Measurements from ENCODE around the gene SLC4A7.

Gene SLC4A7

GRCh38 chr3:27467545-27467944 is 16.6 kb downstream of the SLC4A7 start:
- peak; percentile 68 for FAIRE-seq
- DNase-seq (ENCODE audit: insufficient read length, low spot score) = peak; percentile 28
- no peak for TF ChIP-seq POU2F2 (IDR thresholded peaks at IDR 0.05; ENCODE audit: low read depth, low read length)
- TF ChIP-seq TAF1 (IDR thresholded peaks at IDR 0.05; ENCODE audit: low read depth, low read length) = no peak
- no peak for TF ChIP-seq POLR2A (IDR thresholded peaks at IDR 0.05; ENCODE audit: low read depth, low read length)
- TF ChIP-seq PAX5 (IDR thresholded peaks at IDR 0.05; ENCODE audit: insufficient read depth, low read length, severe bottlenecking) = no peak
- no peak for TF ChIP-seq SPI1 (IDR thresholded peaks at IDR 0.05; ENCODE audit: low read depth, low read length)
- TF ChIP-seq POLR2AphosphoS5 (IDR thresholded peaks at IDR 0.05; ENCODE audit: low read depth, low read length) = no peak

DNA sequence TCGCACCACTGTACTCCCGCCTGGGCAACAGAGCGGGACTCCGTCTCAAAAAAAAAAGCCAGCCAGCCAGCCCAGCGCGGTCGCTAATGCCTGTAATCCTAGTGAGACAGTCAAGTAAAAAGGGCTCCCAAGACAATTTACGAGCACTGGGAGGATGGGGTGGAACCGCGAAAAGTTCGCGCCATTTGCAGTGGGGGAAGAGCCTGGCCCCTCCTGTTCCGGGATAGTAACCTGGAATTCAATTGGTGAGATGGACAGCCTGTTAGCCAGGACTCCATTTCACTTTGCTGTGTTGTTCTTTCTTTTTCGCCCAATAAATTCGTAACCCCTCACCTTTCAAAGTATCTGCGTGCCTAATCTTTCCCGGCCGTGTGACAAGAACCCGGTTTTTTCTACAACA is 19.5 kb downstream of the SLC4A7 start:
- TF ChIP-seq PAX5 (IDR thresholded peaks at IDR 0.05; ENCODE audit: insufficient read depth, low read length, severe bottlenecking) (no peak), POLR2AphosphoS5 (IDR thresholded peaks at IDR 0.05; ENCODE audit: low read depth, low read length) (no peak), POLR2A (IDR thresholded peaks at IDR 0.05; ENCODE audit: low read depth, low read length) (no peak), SPI1 (IDR thresholded peaks at IDR 0.05; ENCODE audit: low read depth, low read length) (no peak), POU2F2 (IDR thresholded peaks at IDR 0.05; ENCODE audit: low read depth, low read length) (no peak), TAF1 (IDR thresholded peaks at IDR 0.05; ENCODE audit: low read depth, low read length) (no peak)
- no peak for FAIRE-seq
- DNase-seq (ENCODE audit: insufficient read length, low spot score) = no peak

GRCh38 chr3:27462228-27462627 is 22.0 kb downstream of the SLC4A7 start:
- FAIRE-seq = no peak
- no peak for DNase-seq (ENCODE audit: insufficient read length, low spot score)
- TF ChIP-seq POLR2A (IDR thresholded peaks at IDR 0.05; ENCODE audit: low read depth, low read length) (no peak), PAX5 (IDR thresholded peaks at IDR 0.05; ENCODE audit: insufficient read depth, low read length, severe bottlenecking) (no peak), TAF1 (IDR thresholded peaks at IDR 0.05; ENCODE audit: low read depth, low read length) (no peak), SPI1 (IDR thresholded peaks at IDR 0.05; ENCODE audit: low read depth, low read length) (no peak), POU2F2 (IDR thresholded peaks at IDR 0.05; ENCODE audit: low read depth, low read length) (no peak), POLR2AphosphoS5 (IDR thresholded peaks at IDR 0.05; ENCODE audit: low read depth, low read length) (no peak)

- DNase-seq (ENCODE audit: insufficient read length, low spot score) (no peak), FAIRE-seq (no peak)
- TF ChIP-seq SPI1 (IDR thresholded peaks at IDR 0.05; ENCODE audit: low read depth, low read length) (no peak), POLR2AphosphoS5 (IDR thresholded peaks at IDR 0.05; ENCODE audit: low read depth, low read length) (no peak), PAX5 (IDR thresholded peaks at IDR 0.05; ENCODE audit: insufficient read depth, low read length, severe bottlenecking) (no peak), POU2F2 (IDR thresholded peaks at IDR 0.05; ENCODE audit: low read depth, low read length) (no peak), POLR2A (IDR thresholded peaks at IDR 0.05; ENCODE audit: low read depth, low read length) (no peak), TAF1 (IDR thresholded peaks at IDR 0.05; ENCODE audit: low read depth, low read length) (no peak)
These were observed 25.3 kb downstream of the SLC4A7 start for GRCh38 chr3:27458929-27459328.

GRCh38 chr3:27456554-27456953 is 27.6 kb downstream of the SLC4A7 start:
- FAIRE-seq (no peak), DNase-seq (ENCODE audit: insufficient read length, low spot score) (no peak)
- no peak for TF ChIP-seq POU2F2 (IDR thresholded peaks at IDR 0.05; ENCODE audit: low read depth, low read length)
- no peak for TF ChIP-seq PAX5 (IDR thresholded peaks at IDR 0.05; ENCODE audit: insufficient read depth, low read length, severe bottlenecking)
- no peak for TF ChIP-seq POLR2A (IDR thresholded peaks at IDR 0.05; ENCODE audit: low read depth, low read length)
- no peak for TF ChIP-seq SPI1 (IDR thresholded peaks at IDR 0.05; ENCODE audit: low read depth, low read length)
- no peak for TF ChIP-seq POLR2AphosphoS5 (IDR thresholded peaks at IDR 0.05; ENCODE audit: low read depth, low read length)
- no peak for TF ChIP-seq TAF1 (IDR thresholded peaks at IDR 0.05; ENCODE audit: low read depth, low read length)

- TF ChIP-seq POLR2A (IDR thresholded peaks at IDR 0.05; ENCODE audit: low read depth, low read length) = no peak
- no peak for TF ChIP-seq SPI1 (IDR thresholded peaks at IDR 0.05; ENCODE audit: low read depth, low read length)
- no peak for TF ChIP-seq POU2F2 (IDR thresholded peaks at IDR 0.05; ENCODE audit: low read depth, low read length)
- no peak for TF ChIP-seq TAF1 (IDR thresholded peaks at IDR 0.05; ENCODE audit: low read depth, low read length)
- TF ChIP-seq PAX5 (IDR thresholded peaks at IDR 0.05; ENCODE audit: insufficient read depth, low read length, severe bottlenecking) = no peak
- TF ChIP-seq POLR2AphosphoS5 (IDR thresholded peaks at IDR 0.05; ENCODE audit: low read depth, low read length) = no peak
- DNase-seq (ENCODE audit: insufficient read length, low spot score) = no peak
- no peak for FAIRE-seq
These were observed 29.3 kb downstream of the SLC4A7 start for GRCh38 chr3:27454914-27455313.

DNA sequence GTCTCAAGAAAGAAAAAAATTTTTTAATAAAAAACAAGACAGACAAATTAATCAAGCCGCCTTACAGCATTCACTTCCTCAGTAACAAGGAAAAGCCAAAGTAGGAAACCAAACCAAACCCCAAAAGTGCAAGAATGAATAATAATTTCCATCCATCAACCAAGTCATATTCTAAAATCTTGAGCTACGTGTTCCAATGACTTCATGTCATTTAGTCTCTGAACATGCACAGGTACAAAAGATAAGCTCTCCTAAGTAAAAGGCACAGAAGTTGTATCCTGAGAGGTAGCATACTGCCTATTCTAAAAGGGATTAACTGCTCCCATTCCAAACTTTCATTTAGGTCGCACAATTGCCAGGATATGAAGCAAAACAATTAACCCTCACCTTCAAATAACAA is 29.7 kb downstream of the SLC4A7 start:
- DNase-seq (ENCODE audit: insufficient read length, low spot score) (no peak), FAIRE-seq (peak; percentile 5)
- TF ChIP-seq POLR2A (IDR thresholded peaks at IDR 0.05; ENCODE audit: low read depth, low read length) = no peak
- no peak for TF ChIP-seq POU2F2 (IDR thresholded peaks at IDR 0.05; ENCODE audit: low read depth, low read length)
- no peak for TF ChIP-seq TAF1 (IDR thresholded peaks at IDR 0.05; ENCODE audit: low read depth, low read length)
- no peak for TF ChIP-seq SPI1 (IDR thresholded peaks at IDR 0.05; ENCODE audit: low read depth, low read length)
- TF ChIP-seq POLR2AphosphoS5 (IDR thresholded peaks at IDR 0.05; ENCODE audit: low read depth, low read length) = no peak
- no peak for TF ChIP-seq PAX5 (IDR thresholded peaks at IDR 0.05; ENCODE audit: insufficient read depth, low read length, severe bottlenecking)

DNA sequence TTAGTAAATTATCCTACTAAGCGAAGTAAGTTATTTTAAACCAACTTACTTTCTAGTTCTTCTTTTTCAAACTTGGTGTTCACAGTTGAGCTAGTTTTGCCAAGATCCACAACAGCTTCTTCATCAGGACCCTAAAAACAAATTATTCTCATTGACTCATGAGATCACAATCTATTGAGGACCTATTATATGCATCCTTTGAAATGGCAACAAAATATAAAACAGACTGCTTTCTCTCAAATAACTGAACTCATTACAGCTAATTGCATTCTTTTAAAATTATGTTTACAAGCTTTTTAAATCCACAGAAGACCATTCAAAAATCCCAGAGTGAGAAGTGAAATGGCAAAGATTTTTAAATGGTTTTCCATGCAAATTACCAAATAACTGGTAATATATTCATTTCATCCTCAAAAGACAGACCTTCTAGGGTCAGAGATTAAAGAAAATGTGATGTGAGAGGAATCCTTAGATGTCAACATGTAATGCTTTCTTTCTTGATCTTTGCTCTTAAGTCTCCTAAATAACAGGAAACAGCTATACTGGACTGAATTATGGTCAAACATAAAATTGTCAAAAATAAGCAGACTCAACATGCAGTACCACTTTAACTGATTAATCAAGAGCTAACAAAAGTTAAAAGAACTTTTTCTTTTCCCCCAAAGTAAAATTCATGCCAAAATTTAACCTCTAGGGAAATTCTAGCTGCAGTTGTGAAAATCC is 31.7 kb downstream of the SLC4A7 start:
- FAIRE-seq = no peak
- no peak for DNase-seq (ENCODE audit: insufficient read length, low spot score)
- TF ChIP-seq SPI1 (IDR thresholded peaks at IDR 0.05; ENCODE audit: low read depth, low read length) = no peak
- no peak for TF ChIP-seq POLR2AphosphoS5 (IDR thresholded peaks at IDR 0.05; ENCODE audit: low read depth, low read length)
- no peak for TF ChIP-seq POLR2A (IDR thresholded peaks at IDR 0.05; ENCODE audit: low read depth, low read length)
- TF ChIP-seq TAF1 (IDR thresholded peaks at IDR 0.05; ENCODE audit: low read depth, low read length) = no peak
- TF ChIP-seq PAX5 (IDR thresholded peaks at IDR 0.05; ENCODE audit: insufficient read depth, low read length, severe bottlenecking) = no peak
- no peak for TF ChIP-seq POU2F2 (IDR thresholded peaks at IDR 0.05; ENCODE audit: low read depth, low read length)

- TF ChIP-seq POU2F2 (IDR thresholded peaks at IDR 0.05; ENCODE audit: low read depth, low read length) = no peak
- FAIRE-seq (no peak), DNase-seq (ENCODE audit: insufficient read length, low spot score) (no peak)
These were observed 32.3 kb downstream of the SLC4A7 start for GRCh38 chr3:27451842-27452241.

GRCh38 chr3:27451251-27451650 is 32.9 kb downstream of the SLC4A7 start:
- TF ChIP-seq PAX5 (IDR thresholded peaks at IDR 0.05; ENCODE audit: insufficient read depth, low read length, severe bottlenecking) = no peak
- no peak for TF ChIP-seq TAF1 (IDR thresholded peaks at IDR 0.05; ENCODE audit: low read depth, low read length)
- TF ChIP-seq POU2F2 (IDR thresholded peaks at IDR 0.05; ENCODE audit: low read depth, low read length) = no peak
- TF ChIP-seq POLR2A (IDR thresholded peaks at IDR 0.05; ENCODE audit: low read depth, low read length) = no peak
- no peak for TF ChIP-seq POLR2AphosphoS5 (IDR thresholded peaks at IDR 0.05; ENCODE audit: low read depth, low read length)
- TF ChIP-seq SPI1 (IDR thresholded peaks at IDR 0.05; ENCODE audit: low read depth, low read length) = no peak
- DNase-seq (ENCODE audit: insufficient read length, low spot score) (no peak), FAIRE-seq (no peak)
